NCI-H345 (cell line): ENCODE data around the gene NRXN2.

ENCODE experiments used
- DNase-seq: peaks from one replicate; lab custom pipeline; 2025; lab: John Stamatoyannopoulos, UW

Gene NRXN2

DNA sequence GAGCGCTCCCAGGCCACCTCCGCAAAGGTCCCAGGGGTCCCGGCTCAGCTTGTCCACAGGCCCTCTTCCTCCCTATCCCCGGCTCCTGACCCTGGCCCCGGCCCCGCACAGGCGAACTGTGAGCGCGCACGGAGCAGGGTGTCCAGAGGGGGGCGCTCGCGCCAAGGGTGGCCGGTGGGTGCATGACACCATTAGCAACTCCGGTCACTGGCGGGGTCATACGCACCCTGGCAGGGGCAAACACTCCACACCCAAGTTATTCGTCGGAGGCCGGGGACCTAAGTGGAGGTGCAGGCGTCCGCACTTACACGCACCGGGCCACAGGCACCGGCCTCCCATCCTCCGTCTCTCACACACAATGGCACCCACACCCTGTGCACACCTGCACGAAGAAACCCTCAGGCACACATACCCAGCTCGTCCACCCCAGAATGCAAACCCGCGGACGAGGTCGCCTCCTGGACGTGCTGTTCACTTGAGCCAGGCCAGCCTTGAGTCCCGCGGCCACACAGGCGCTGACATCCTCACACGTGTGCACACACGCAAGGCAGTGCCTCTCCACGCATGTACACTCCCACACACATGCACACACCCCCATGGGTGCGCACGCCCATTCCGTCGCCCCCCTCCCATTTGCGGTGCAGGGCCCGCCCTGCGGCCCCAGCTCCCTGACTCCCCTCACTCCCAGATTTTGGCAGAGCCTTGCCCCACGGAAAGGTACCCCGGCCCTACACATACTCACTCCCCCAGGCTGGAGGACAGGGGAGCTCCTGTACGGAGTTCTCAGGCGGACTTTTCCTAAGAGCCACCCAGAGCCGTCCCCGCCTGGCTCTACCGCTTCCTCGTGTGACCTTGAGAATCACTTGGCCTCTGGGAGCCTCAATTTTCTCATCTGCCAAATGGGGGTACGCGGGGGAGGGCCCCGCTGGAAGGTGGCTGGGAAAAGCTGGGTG lies 20.9 kb upstream of the NRXN2 start, which contains the start of gene RASGRP2:
RASGRP2 (minus strand) TSS at position 552 of the 953 bp plus-strand sequence. CDS start 1,276 bp downstream, outside the sequence.
- DNase-seq = peak; percentile 32

DNA sequence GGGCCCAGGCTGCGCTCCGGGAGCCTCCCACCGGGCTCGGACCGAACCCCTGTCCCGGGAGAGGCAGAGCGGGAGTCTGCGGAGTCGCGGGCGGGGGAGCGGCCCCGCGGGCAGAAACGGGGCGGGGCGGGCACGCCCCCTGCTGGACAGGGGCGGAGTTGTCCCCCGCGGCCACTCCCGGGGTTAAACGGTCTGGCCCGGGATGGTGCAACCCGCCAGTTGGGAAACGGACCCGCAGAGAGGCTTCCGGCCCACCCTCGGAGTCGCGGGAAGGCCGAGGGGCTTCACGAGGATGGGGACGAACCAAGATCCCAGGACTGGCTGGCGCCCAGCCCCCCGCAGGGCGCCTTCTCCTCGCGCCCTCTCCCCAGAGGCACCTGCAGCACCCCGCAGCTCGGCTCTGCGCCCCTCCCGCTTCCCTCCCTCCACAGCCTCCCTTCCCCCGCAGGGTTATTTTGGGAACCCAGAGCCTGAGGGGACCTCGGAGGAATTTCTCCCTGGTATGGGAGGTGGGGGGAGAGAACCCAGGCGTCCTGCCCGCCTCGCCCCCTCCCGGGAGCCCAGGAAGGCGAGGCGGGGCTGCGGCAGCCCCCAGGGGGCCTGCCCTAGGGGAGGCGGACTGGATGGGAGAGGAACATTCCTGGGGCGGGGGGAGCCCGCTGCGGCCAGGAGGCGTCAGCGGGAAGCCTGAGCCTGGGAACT lies 20.0 kb upstream of the NRXN2 start:
- no peak for DNase-seq

DNA sequence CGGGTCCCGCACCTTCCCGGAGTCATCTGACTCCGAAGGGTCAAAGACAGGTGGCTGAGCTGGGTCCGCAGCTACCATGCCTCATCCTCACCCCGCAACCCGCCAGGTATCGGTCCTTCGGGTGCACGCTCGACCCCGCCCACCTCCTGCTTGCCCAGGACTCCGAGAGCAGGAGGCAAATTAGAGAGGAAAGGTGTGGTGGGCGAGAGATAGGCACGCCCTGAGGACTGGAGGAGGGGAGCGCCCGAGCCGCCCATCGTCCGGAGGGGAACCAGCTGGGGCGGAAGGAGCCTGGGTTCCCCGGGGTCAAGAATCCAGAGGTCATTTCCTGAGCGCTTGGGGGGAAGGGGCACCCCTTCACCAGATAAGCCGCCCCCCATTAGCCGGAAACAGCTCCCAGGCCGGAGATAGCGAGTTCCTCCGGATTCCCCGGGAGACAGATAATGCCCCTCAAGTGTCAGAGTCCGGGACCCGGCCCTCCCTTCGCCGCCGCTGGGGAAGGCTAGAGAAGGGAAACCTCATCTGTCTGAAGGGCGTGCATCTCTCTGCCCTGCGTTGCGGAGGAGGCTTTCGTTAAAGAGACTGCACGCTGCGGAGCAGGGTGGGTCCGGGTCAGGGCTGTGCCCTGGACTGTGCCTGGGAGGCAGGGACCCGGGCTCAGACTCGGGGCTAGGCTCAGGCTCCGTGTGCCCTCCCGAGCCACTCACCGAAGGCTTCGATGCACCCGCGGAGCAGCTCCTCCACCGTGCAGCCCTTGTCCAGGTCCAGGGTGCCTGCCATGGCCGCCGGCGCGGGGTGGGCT lies 19.3 kb upstream of the NRXN2 start:
- DNase-seq = no peak

DNA sequence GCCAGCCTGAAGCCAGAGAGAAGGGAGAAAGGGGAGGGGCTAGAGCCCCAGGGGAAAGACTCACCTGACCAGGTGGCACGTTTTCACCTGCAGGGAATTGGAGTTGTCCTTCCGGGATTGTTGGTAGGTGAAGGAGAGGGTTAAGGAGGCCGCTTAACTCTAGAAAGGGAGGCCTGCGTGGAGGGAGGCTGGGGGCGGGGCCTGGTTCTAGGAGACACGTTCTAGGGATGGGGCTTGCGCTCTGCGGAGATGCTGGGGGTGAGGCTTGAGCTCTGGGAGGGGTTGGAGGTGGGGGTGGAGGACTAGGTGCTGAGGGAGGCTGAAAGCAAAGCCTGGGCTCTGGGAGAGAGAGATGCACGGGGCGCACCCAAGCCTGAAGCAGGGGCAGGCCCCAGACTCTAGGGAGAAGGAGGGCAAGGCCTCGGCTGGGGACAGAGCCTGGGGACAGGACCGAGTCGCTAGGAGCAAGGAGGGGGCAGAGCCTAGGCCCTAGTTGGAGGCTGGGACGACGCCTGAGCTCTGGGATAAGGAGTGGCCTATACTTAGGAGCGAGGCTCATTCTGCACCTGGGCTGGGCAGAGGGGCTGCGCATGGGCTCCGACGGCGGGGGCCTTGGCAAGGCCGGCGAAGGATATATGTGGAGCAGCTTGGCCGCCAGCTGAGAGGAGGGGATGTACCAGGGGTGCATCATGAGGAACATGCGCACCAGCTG lies 18.5 kb upstream of the NRXN2 start:
- no peak for DNase-seq

DNA sequence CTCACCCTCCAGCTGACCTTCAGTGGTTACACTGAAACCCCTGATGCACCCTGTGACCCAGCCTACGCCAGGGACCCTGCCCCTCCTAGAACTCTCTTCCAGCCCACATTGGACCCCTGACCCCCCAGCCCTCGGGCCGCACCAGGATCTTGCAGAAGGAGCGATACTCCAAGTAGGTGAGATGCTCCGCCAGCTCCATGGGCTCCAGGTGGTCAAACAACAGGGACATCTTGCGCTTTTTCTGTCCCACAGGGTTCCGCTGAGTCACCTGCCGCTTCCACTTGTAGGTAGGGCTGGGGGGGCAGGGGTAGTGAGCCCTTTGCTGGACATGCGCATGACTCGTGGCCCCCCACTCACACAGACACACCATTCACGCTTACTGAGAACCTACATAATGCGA lies 16.9 kb upstream of the NRXN2 start:
- no peak for DNase-seq

DNA sequence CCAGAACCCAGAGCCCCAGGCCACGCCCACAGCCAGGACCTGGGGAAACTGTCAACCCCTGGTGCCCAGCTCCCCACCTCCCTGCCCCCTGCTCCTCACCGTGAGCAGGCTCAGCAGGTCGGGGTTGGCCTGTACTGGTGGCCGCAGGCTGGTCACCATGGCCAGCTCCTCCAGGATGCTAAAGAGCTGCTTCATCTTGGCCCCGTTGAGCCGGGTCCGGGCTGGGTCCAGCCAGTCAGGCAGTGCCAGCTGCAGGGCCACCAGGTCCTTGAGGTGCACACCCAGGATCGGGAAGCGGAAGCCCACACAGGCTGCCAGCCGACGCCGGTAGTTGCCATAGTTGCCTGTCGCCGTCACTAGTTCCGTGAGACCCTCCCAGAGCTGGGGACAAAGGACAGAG lies 13.7 kb upstream of the NRXN2 start:
- DNase-seq = no peak

DNA sequence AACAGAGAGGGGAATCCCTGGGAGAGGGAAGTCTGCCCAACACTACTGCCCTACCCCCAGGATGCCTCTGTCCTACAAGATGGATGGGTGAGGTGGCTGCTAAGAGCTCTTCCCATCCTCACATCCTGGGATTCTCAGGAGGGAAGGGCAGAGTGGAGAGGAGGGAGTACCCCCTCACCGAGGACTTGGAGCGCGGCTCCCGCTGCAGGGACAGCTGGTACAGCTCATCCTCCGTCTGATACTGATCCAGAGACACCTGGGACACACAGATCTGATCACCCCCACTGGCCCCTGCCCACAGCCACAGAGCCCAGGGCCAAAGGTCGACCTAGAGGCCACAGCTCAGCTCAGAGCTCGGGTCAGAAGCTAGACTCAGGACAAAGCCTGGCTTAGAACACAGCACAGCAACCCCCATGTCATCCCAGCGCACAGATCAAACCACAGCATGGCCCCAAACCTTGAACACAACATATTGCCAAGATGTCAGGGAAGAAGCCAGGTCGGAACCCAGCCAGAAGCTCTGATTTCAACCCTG lies 12.8 kb upstream of the NRXN2 start:
- no peak for DNase-seq

DNA sequence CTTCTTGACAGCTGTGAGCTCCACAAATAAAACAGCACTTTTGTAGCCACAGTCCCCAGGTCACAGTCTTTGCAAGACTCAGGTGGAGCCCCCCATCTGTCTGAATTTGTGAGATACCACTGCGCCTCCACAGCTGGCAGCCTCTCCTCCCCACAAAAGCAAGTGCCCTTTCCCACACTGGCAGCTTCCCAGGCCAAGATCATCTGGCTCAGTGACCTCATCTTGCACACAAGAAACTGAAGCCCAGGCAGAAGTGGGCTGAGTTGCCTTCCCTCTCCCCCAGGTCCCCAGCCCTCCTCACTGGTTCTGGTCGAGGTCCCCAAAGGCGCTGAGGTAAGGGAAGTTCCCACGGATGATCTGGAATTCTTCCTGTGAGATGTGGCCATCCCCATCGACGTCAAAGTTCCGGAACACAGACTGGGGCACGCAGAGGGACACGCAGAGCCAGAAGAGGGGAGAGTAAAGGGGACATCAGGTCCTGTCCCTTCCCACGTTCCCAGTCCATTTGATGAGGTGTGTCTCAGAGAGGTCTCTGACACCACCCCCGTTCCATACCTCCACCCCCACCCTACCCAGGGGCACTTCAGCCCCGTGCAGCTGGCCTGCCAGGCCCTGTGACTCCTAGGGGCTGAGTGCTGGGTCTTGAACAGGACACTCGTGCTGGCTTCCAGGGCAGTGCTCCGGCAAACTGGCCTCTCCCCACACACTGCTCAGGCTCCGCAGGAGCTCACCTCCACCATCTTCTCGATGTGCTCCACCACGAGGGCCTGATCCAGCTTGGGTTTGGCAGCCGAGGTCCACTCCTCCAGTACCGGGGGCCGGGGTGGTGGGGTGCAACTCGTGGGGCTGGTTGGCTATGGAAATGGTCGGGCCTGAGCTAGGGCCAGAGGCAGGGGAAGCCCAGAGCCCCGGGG lies 12.1 kb upstream of the NRXN2 start:
- DNase-seq = no peak

DNA sequence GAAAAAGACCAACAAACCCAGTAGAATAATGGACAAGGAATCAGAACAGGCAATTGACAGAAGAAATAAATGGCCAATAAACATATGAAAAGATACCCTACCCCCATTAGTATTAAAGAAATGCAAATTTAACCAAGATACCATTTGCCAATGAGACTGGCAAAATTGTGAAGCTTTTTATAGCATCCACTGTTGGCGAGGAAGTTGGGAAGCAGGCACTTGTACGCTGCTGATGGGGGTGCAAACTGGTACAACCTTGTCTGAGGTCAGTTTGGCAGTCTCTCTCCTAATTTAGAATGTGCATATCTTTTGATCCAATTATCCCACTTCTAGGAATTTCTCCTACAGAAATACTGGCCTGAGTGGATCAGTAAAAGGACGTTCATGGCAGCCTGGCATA lies 8.6 kb upstream of the NRXN2 start:
- DNase-seq = no peak

DNA sequence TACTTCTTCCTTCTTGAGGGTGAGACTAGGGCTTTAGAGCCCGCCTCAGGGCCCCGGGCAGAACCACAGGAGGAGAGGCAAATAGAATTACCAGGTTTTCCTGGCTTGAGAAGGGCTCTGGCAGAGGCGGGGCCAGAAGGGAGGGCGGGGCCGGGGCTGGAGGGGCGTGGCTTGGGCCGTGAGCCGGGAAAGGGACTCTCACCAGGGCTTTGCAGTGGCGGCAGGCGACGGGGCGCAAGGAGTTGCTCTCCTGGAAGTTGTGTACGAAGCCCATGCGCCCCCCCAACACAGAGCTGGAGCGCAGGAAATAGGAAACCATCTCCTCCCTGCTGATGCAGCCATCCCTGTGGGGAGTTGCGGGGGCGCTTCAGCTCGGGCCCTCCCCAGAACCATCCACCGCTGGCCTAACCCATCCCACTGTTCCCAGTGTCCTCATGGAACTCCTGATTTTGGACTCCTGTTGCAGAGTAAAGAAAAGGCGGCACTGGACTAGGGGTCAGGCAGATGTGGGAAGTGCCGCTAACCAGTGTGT lies 6.9 kb upstream of the NRXN2 start:
- no peak for DNase-seq

DNA sequence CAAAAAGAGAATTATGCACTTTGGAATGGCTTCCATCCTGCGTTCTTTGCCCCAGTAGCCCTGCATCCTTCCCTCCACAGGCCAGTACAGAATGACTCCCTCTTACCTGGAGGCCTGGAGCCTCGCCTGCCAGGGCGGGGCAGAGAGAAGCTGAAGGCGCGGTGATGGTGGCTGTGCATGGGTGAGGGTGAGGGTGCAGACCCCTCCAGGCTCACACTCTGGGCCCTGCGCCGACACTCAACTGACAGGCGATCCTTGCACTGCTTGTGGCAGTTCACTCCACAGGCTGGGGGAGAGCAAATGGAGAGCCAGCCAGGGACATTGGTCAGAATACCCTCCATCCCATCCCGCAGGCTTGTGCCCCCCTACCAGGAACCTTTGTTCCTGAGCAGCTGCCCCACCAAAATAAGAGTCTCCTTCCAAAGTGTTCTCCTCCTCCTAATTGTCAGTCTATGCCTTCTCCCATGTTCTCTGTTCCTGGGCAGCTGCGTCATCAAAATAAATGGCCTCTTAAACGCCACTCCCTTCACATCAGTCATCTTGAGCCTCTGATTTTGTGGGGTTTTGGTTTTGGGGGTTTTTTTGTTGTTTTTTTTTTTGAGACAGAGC lies 5.9 kb upstream of the NRXN2 start:
- DNase-seq = no peak

DNA sequence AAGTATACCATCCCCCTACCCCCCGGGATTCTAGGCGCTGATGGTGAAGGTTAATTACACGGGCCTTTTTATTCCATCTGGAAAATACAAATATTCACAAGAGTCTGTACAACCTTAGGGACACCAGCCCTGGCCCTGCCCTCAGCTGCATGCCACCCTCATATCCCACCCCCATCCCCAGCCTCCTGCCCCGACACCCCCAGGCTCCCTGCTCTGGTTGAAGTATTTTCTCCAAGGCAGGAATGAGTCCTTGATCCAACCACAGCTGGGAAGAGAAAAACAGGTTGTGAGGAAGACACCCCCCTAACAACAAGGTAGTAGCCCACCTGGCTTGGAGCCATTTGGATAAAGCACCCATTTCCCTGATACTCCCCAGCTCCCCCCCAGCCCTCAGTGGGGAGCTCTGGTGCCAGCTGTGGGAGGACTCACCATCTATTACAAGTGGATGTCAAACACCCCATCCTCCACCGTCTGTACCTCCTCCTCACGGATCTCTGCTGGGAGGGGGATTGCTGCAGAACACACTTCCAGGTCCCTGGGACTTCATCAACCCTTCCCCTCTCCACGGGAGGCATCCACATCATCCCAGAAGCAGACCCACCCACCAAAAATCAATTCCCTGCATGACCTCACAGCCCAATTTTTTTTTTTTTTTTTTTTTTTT lies 4.0 kb upstream of the NRXN2 start:
- no peak for DNase-seq

DNA sequence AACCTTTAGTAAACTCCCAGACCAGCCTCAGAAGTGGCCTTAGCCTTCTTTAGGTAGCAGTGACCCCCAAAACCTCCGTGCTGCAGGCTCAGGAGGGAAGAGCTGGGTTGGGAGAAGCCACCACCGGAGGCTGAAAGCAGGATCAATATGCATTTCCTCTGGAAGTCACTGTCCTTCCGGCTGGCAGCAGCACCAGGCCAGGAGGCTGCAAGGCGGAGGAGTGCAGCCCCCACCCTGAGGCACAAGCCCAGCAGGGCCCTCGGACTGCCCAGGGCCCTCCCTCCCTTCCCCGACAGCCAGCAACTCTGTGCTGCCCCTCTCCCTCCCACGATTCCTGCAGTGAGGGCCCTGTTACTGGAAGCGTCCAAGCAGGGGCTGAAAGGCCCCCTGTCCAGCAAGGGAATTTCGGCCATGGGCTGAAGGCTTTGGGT lies 3.2 kb upstream of the NRXN2 start:
- no peak for DNase-seq

DNA sequence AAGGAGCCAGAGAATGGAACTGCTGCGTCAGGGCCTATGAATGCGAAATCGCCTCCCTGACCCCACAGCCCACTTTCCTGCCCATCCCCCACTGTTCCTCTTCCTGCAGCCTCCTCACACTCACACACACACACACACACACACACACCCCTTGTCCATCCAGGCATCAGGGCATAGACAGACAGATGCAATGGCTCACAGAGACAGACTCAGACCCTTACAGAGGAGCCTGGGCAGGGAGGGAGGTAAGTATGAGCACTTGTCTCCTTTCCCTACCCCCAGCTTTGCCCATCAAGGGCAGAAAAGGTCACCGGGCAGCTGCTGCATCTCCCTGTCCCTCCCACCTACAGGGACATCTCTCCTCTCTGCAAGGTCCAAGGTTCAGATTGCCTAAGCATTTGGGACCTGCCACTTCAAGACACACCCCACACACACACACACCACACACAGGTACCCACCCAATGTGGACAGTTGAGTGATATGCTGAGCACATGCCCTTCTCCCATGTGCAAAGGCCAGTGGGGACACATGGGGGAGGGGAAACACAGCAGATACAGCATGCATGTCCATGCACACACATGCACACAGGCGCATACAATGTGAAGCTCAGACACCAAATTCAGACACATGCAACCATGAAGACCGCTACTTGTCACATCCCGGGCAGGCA lies 2.0 kb upstream of the NRXN2 start:
- DNase-seq = no peak

DNA sequence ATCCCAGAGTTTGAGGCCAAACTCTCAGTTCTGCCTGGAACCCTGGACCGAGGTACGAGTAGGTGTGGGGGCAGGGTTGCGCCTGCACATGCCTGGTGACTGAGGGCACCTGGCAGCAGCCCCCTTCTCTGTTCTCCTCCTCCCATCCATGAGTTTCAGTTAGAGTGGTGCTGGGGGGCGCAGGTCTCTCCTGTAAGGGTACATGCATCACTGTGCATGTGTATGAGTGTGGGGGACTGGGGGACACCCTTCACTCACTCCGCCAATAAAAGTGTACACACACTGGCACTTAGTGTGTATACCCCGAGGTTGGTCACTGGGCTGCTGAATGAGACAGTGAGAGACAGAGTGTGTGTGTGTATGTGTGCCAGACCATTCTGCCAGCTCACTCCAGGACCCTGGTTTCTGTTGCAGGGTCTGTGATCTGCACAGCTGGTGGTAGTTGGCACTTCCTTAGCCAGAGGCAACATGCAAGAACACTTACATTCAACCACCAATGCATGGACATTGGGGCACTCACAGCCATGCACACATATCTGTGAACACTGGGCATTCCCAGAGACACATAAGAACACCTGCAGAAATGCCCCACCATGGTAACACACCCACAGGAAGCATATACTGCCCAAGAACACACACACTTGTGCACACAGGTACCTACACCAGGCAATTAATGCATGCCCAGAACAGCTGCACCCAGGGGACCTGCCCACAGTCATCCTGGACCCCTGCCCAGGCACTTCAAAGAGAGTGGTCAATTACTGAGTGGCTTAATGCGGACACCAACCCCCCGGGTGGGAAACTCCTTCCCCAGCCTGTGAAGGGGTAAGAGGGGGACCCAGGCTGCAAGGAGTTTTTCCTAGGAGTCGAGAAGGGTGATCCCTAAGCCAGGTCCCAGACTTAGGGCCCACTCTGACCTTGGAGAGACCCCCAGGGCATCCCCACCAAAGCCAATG lies 1.2 kb upstream of the NRXN2 start:
- no peak for DNase-seq

DNA sequence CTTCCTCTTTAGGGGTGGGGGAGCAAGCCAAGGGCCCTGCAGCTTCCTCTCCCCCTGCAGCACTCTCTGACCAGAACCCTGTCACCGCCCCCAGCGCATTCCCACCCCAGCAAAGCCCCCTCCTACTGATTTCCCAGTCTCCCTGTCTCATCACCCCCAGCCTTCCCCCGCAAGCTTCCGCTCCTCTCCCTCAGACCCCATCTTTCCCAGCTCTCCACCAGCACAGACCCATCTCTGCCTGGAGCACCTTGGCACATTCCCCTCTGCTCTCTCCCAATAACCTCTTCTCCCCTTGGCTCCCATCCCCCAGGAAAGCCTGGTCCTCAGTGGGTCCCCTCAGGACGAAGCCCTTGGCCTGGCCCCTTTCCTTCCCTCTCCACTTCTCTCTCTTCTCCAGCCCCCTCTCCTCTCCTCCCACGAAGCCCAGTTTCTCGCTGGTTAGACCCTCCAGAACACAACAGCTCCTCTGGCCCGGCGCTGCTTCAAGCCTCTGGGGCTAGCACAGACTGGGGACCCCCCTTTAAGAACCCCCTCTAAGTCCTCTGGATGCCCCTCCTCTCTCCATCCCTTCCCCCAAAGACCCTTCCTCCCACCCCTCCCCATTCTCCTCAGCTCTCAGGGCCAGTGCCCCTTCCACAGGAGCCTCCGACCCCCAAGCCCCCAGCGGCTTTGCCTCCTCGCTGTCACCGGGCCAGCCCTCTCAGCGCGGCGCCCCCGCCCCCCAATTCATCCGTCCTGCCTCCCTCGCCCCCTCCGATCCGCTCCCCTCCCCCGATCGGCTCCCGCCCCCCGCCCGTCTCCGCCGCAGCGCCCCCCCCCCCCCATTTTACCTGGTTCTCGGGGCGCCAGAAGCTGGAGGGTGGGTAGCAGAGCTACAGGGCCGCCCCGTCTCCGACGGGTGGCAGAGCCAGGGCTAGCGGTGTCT lies 594 bp downstream of the NRXN2 start:
- DNase-seq = no peak
